ENCODE measurements around the gene PRDM13. TPM values are rescaled to one million over a fixed set of nuclear protein-coding genes. Genes with fewer than 3 reads are reported as not detected.
A peak's percentile ranks its signal among the peaks of the same experiment; 100 is the strongest.
"Not testable (repeated sequence)": the region's sequence is repeated elsewhere in the genome, so short reads cannot be mapped to it uniquely, and the experiment has no call there.

PRDM13 gene
- total and polyA plus RNA-seq, 4 experiments from 2014 or later, result not detected

DNA sequence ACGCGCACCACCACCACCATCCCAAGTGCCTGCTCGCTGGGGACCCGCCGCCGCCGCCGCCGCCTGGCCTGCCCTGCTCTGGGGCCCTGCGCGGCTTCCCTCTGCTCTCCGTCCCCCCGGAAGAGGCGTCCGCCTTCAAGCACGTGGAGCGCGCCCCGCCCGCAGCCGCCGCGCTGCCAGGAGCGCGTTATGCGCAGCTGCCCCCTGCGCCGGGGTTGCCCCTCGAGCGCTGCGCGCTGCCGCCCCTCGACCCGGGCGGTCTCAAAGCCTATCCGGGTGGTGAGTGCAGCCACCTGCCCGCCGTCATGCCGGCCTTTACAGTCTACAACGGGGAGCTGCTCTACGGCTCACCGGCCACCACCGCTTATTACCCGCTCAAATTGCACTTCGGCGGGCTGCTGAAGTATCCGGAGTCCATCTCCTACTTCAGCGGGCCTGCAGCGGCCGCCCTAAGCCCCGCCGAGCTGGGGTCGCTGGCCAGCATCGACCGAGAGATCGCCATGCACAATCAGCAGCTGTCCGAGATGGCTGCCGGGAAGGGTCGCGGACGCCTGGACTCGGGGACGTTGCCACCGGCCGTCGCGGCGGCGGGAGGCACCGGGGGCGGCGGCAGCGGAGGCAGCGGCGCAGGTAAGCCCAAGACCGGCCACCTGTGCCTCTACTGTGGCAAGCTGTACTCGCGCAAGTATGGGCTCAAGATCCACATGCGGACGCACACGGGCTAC is 7.2 kb downstream of the PRDM13 start:
- H3K4me3 ChIP-seq (ENCODE audit: low read length in 2 of 2), result peak overlapping the region; percentile 15 to 52
- no peaks in the 10 kb centered on the region for H3K9me3 ChIP-seq (ENCODE audit: control insufficient read depth in 1 of 2, low read length in 2 of 2)
- Mint-ChIP-seq H3K27ac (peak overlapping the region in 1 of 7 donors; percentile 56), H3K4me1 (peaks cover 9 to 37% (median 20%) of the 10 kb centered on the region in 4 donors), H3K9me3 (peaks cover 0 to 18% (median 9%) of the 10 kb centered on the region in 8 donors), H3K4me3 (peak overlapping the region; percentile 74 to 85 (median 82)), H3K36me3 (peaks cover 0 to 2% of the 10 kb centered on the region in 2 donors), H3K27me3 (peaks cover 59 to 68% of the 10 kb centered on the region in 2 donors)
- peaks cover 90% of the 10 kb centered on the region for H3K27me3 ChIP-seq (ENCODE audit: insufficient read depth, low read length)
- POLR2A ChIA-PET (ENCODE audit: partially characterized antibody), result interaction anchor here (1.7 to 2.4 kb wide), 2 partner anchors 9 to 25 kb away, joined by 6 to 12 read pairs; no protein-coding TSS in a partner anchor
- peak in 1 of 5 donors; percentile 44 for DNase-seq
- intact Hi-C loops (cut with micrococcal nuclease), result loop anchor here (5.0 to 10.0 kb wide), 3 partner anchors 92 to 841 kb away; partner anchors contain the start of gene POU3F2
- peaks cover 29% of the 10 kb centered on the region for H3K4me1 ChIP-seq (ENCODE audit: insufficient read depth, low read length)
- no peak overlapping the region for H3K27ac ChIP-seq (ENCODE audit: low read depth, low read length)
- CTCF ChIA-PET (ENCODE audit: partially characterized antibody), result interaction anchor here (1.2 kb wide), 1 partner anchor 41 kb away, joined by 3 read pairs; no protein-coding TSS in a partner anchor
- H3K36me3 ChIP-seq (ENCODE audit: insufficient read depth, low read length), result no peaks in the 10 kb centered on the region

DNA sequence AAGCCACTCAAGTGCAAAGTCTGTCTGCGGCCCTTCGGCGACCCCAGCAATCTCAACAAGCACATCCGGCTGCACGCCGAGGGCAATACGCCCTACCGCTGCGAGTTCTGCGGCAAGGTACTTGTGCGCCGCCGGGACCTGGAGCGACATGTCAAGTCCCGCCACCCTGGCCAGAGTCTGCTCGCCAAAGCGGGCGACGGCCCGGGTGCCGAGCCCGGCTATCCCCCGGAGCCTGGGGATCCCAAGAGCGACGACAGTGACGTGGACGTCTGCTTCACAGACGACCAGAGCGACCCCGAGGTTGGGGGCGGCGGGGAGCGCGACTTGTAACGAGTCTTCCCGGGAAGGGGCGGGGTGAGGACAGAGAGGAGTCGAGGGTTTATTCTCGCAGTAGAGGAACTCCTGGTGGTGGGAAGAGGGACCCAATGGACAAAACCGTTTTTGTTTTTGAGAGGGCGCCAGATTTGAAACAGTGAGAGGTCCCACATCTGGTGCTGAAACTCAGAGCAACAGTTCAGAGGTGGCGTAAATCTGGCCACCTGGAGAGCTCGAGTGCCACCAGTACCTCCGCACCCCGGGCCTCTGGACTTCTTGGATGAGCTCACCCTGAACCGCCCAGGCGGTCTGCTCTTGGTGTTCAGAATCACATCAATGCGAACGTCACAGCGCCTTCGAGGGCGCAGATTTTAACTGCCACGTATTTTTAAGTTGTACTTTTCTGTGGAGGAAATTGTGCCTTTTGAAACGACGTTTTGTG is 8.0 kb downstream of the PRDM13 start:
- POLR2A ChIA-PET (ENCODE audit: partially characterized antibody), result interaction anchor here (1.7 to 2.4 kb wide), 2 partner anchors 10 to 26 kb away, joined by 6 to 12 read pairs; no protein-coding TSS in a partner anchor
- peak overlapping the region in 4 of 7 donors; percentile 42 to 88 (median 66) for H3K27ac Mint-ChIP-seq

DNA sequence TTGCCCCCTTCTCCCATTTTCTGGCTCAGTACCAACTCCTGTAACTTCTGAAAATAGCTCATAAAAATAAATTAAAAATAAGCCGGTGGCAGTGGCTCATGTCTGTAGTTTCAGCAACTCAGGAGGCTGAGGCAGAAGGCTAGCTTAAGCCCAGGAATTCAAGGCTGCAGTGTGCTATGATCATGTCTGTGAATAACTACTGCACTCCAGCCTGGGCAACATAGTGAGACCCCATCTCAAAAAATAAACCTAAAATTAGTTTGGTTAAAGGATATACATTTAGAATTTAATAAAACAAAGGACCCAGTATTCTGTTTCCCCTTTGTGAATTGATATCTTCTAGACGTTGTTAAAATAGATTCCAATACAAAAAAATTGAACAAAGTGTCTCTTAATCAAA is 10.5 kb downstream of the PRDM13 start:
- Histone ChIP-seq H3K4me1 (ENCODE audit: insufficient read depth, low read length) (peaks cover 15% of the 10 kb centered on the region), H3K9me3 (ENCODE audit: control insufficient read depth in 1 of 2, low read length in 2 of 2) (no peaks in the 10 kb centered on the region), H3K4me3 (ENCODE audit: low read length in 2 of 2) (no peak overlapping the region), H3K36me3 (ENCODE audit: insufficient read depth, low read length) (no peaks in the 10 kb centered on the region), H3K27me3 (ENCODE audit: insufficient read depth, low read length) (peaks cover 86% of the 10 kb centered on the region), H3K27ac (ENCODE audit: low read depth, low read length) (no peak overlapping the region)
- ChIA-PET CTCF (ENCODE audit: partially characterized antibody) (interaction anchor here (0.9 to 1.2 kb wide), 3 partner anchors 49 to 250 kb away, joined by 3 read pairs; partner anchors contain the start of gene CCNC), POLR2A (ENCODE audit: partially characterized antibody) (interaction anchor here (0.9 to 1.3 kb wide), 2 partner anchors 12 to 28 kb away, joined by 3 to 4 read pairs; no protein-coding TSS in a partner anchor)
- intact Hi-C loops (cut with micrococcal nuclease), result loop anchor here (2.0 to 10.0 kb wide), 3 partner anchors 14 to 838 kb away; partner anchors contain the start of gene POU3F2
- H3K27me3 Mint-ChIP-seq, result peaks cover 60 to 64% of the 10 kb centered on the region in 2 donors
- H3K27ac Mint-ChIP-seq, result peak overlapping the region in 1 of 7 donors; percentile 27
- no peak overlapping the region for H3K4me3 Mint-ChIP-seq
- no peaks in the 10 kb centered on the region for H3K36me3 Mint-ChIP-seq
- H3K9me3 Mint-ChIP-seq, result peaks cover 0 to 18% (median 6%) of the 10 kb centered on the region in 8 donors
- DNase-seq, result no peak
- H3K4me1 Mint-ChIP-seq, result peaks cover 5 to 14% (median 9%) of the 10 kb centered on the region in 4 donors

More for the DNA sequence above, 8.0 kb downstream of the PRDM13 start:
- H3K4me3 ChIP-seq (ENCODE audit: low read length in 2 of 2), result peak overlapping the region; percentile 15 to 52
- no peak for DNase-seq
- Mint-ChIP-seq H3K27me3 (peaks cover 60 to 62% of the 10 kb centered on the region in 2 donors), H3K4me3 (peak overlapping the region; percentile 74 to 85 (median 82)), H3K36me3 (peaks cover 0 to 2% of the 10 kb centered on the region in 2 donors), H3K4me1 (peaks cover 9 to 31% (median 17%) of the 10 kb centered on the region in 4 donors), H3K9me3 (peaks cover 0 to 18% (median 6%) of the 10 kb centered on the region in 8 donors)
- no peaks in the 10 kb centered on the region for H3K36me3 ChIP-seq (ENCODE audit: insufficient read depth, low read length)
- H3K9me3 ChIP-seq (ENCODE audit: control insufficient read depth in 1 of 2, low read length in 2 of 2), result no peaks in the 10 kb centered on the region
- CTCF ChIA-PET (ENCODE audit: partially characterized antibody), result no interaction called here
- H3K4me1 ChIP-seq (ENCODE audit: insufficient read depth, low read length), result peaks cover 29% of the 10 kb centered on the region
- H3K27ac ChIP-seq (ENCODE audit: low read depth, low read length), result no peak overlapping the region
- H3K27me3 ChIP-seq (ENCODE audit: insufficient read depth, low read length), result peaks cover 90% of the 10 kb centered on the region
- intact Hi-C loops (cut with micrococcal nuclease), result loop anchor here (5.0 to 10.0 kb wide), 3 partner anchors 92 to 840 kb away; partner anchors contain the start of gene POU3F2

DNA sequence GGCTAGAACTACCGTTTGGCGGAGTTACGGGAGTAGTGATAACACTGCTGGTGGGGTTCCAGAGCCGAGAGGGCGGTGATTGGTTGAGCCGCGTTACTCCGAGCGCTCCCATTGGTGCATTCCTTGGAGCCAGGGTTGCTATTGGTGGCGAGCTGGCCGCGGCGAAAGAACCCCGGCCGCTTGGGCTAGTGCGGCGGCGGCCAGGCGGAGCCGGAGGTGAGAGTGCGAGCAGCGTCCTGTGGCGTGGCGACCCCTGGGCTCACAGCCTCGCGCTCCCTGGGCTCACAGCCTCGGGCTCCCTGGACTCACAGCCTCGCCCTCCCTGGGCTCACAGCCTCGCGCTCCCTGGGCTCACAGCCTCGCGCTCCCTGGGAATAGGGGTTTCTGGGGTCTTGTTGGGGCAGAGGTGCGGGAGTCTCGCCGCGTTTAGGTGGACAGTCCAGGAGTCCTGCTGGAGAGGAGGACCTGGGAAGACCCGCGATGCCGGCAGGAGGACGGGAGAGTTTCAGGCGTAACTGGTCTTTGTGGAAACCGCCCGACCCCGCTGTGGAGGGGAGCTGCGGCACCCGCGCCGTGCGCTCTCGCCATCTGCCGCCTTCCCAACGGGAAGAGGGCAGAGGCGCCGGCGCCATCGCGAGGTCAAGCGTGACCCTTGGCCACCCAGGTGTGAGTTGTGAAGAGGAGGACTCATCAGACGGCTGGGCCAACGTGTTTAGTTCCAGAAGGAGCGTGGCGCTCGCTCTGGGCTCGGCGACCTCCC is 12.2 kb downstream of the PRDM13 start:
- peak in 1 of 5 donors; percentile 25 for DNase-seq
- Mint-ChIP-seq H3K27ac (no peak overlapping the region), H3K4me3 (no peak overlapping the region), H3K4me1 (peaks cover 5 to 14% (median 9%) of the 10 kb centered on the region in 4 donors), H3K27me3 (peaks cover 68 to 72% of the 10 kb centered on the region in 2 donors), H3K36me3 (no peaks in the 10 kb centered on the region), H3K9me3 (peaks cover 0 to 11% (median 5%) of the 10 kb centered on the region in 8 donors)
- CTCF ChIA-PET (ENCODE audit: partially characterized antibody), result no interaction called here
- no peak overlapping the region for H3K4me3 ChIP-seq (ENCODE audit: low read length in 2 of 2)
- POLR2A ChIA-PET (ENCODE audit: partially characterized antibody), result no interaction called here
- intact Hi-C loops (cut with micrococcal nuclease), result loop anchor here (10.0 kb wide), 2 partner anchors 784 to 836 kb away; partner anchors contain the start of gene POU3F2
- no peaks in the 10 kb centered on the region for H3K36me3 ChIP-seq (ENCODE audit: insufficient read depth, low read length)
- no peak overlapping the region for H3K27ac ChIP-seq (ENCODE audit: low read depth, low read length)
- peaks cover 76% of the 10 kb centered on the region for H3K27me3 ChIP-seq (ENCODE audit: insufficient read depth, low read length)
- peaks cover 13% of the 10 kb centered on the region for H3K4me1 ChIP-seq (ENCODE audit: insufficient read depth, low read length)
- H3K9me3 ChIP-seq (ENCODE audit: control insufficient read depth in 1 of 2, low read length in 2 of 2), result no peaks in the 10 kb centered on the region

DNA sequence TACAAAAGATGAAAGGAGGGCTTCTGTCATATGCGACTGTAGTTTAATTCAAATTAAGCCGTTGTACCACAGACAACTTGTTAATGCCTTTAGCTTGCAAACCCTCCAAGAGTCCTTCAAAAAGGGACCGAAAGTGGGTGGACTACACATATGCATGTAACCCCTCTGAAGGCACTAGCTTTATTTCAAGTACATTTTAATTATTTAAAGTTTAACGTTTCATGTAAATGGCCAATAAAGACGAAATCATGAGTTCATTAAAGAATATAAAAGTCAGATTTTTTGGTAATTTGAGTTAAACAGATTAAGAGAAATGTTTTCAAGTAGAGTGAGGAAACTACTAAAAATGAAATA is 12.8 kb downstream of the PRDM13 start:
- Histone ChIP-seq H3K4me1 (ENCODE audit: insufficient read depth, low read length) (peaks cover 8% of the 10 kb centered on the region), H3K27ac (ENCODE audit: low read depth, low read length) (no peak overlapping the region), H3K4me3 (ENCODE audit: low read length in 2 of 2) (no peak overlapping the region), H3K27me3 (ENCODE audit: insufficient read depth, low read length) (peaks cover 76% of the 10 kb centered on the region), H3K9me3 (ENCODE audit: control insufficient read depth in 1 of 2, low read length in 2 of 2) (no peaks in the 10 kb centered on the region), H3K36me3 (ENCODE audit: insufficient read depth, low read length) (no peaks in the 10 kb centered on the region)
- intact Hi-C loops (cut with micrococcal nuclease), result loop anchor here (10.0 kb wide), 2 partner anchors 785 to 835 kb away; partner anchors contain the start of gene POU3F2
- POLR2A ChIA-PET (ENCODE audit: partially characterized antibody), result no interaction called here
- Mint-ChIP-seq H3K36me3 (no peaks in the 10 kb centered on the region), H3K9me3 (peaks cover 0 to 9% (median 6%) of the 10 kb centered on the region in 8 donors), H3K27ac (no peak overlapping the region), H3K4me1 (peaks cover 5 to 8% (median 8%) of the 10 kb centered on the region in 4 donors), H3K4me3 (no peak overlapping the region), H3K27me3 (peaks cover 71 to 73% of the 10 kb centered on the region in 2 donors)
- DNase-seq, result no peak
- CTCF ChIA-PET (ENCODE audit: partially characterized antibody), result interaction anchor here (0.7 kb wide), 1 partner anchor 127 kb away, joined by 3 read pairs; no protein-coding TSS in a partner anchor

DNA sequence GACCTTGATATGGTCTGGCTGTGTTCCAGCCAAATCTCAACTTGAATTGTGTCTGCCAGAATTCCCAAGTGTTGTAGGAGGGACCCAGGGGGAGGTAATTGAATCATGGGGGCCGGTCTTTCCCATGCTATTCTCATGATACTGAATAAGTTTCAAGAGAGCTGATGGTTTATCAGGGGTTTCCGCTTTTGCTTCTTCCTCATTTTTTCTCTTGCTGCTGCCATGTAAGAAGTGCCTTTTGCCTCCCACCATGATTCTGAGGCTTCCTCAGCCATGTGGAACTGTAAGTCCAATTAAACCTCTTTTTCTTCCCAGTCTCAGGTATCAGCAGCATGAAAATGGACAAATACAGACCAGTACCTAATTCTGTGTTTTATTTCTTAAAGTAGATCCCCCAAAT is 15.4 kb downstream of the PRDM13 start:
- H3K9me3 Mint-ChIP-seq; CTCF ChIA-PET (ENCODE audit: partially characterized antibody); intact Hi-C loops (cut with micrococcal nuclease); H3K4me1 ChIP-seq (ENCODE audit: insufficient read depth, low read length); H3K4me3 Mint-ChIP-seq; H3K36me3 ChIP-seq (ENCODE audit: insufficient read depth, low read length); H3K27ac ChIP-seq (ENCODE audit: low read depth, low read length); H3K27ac Mint-ChIP-seq; DNase-seq; POLR2A ChIA-PET (ENCODE audit: partially characterized antibody); H3K4me1 Mint-ChIP-seq; H3K9me3 ChIP-seq (ENCODE audit: control insufficient read depth in 1 of 2, low read length in 2 of 2); H3K36me3 Mint-ChIP-seq; H3K4me3 ChIP-seq (ENCODE audit: low read length in 2 of 2): not testable (repeated sequence)
- peaks cover 58 to 63% of the 10 kb centered on the region in 2 donors for H3K27me3 Mint-ChIP-seq
- H3K27me3 ChIP-seq (ENCODE audit: insufficient read depth, low read length), result peaks cover 54% of the 10 kb centered on the region

Measured in CD4-positive, alpha-beta memory T cell (primary cell).